ENCODE results near the gene WFDC1. TPM values are rescaled to one million over a fixed set of nuclear protein-coding genes. Genes with fewer than 3 reads are reported as not detected.

Gene WFDC1
- total RNA-seq, 1 experiment from 2014 or later, result not detected

DNA sequence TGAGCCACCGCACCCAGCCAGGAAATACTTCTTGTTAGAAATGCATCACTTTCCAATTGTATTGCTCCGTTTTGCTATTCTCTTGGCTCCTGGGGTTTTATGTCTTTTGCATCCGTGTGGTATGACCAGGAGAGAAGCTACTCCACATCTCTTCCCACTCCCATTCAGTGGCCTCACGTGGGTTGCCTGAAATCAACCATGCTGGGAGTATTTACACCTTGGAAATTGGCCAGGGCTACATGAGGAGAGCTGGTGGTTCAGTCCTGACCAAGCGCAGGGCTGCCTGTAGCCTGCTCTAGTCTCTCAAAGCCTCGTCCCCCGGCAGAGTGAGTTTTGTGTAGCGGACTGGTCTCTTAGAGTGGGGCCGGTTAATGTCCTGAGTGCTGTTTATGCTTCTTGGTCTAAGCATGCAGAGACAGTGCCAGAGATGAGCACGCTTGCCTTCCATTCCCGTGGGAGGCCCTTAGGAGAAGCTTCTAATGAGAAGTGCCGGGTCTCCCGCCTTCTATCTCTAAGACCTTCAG, 3.8 kb downstream of the WFDC1 start:
- TF ChIP-seq TCF7L2 (IDR thresholded peaks at IDR 0.05; ENCODE audit: low read depth, low read length) (no peak), CTCF (IDR thresholded peaks at IDR 0.05) (no peak), POLR2AphosphoS5 (IDR thresholded peaks at IDR 0.05; ENCODE audit: low read depth, low read length) (no peak), SIN3A (IDR thresholded peaks at IDR 0.05; ENCODE audit: borderline replicate concordance, insufficient read depth, low read depth, low read length) (no peak), REST (IDR thresholded peaks at IDR 0.05; ENCODE audit: insufficient read depth in 1 of 2, low read depth in 2 of 2, low read length in 1 of 2) (no peak)
- intact Hi-C loops (cut with micrococcal nuclease; ENCODE audit: unreplicated experiment), result no loop called here
- ChIA-PET POLR2A (no interaction called here), CTCF (no interaction called here)
- in situ Hi-C loops (cut with HindIII; ENCODE audit: low pct_unique_long_range_greater_than_20kb, low sequenced_read_pairs), result no loop called here
- DNase-seq (ENCODE audit: low read depth, low spot score) (no peak), ATAC-seq (no peak)
- Histone ChIP-seq H3K9me3 (ENCODE audit: control insufficient read depth, insufficient read depth, low read depth, low read length) (no peaks in the 10 kb centered on the region), H3K27me3 (ENCODE audit: control insufficient read depth, insufficient read depth, low read length) (no peaks in the 10 kb centered on the region), H3K27ac (ENCODE audit: low read length) (no peak overlapping the region), H3K4me3 (ENCODE audit: low read depth in 2 of 2, low read length in 2 of 2) (no peak overlapping the region), H3K36me3 (ENCODE audit: control insufficient read depth, insufficient read depth, low read length) (no peaks in the 10 kb centered on the region), H3K4me1 (ENCODE audit: control insufficient read depth, insufficient read depth, low read length) (no peaks in the 10 kb centered on the region)
- BruUV-seq (replicated peaks), result no TSS peak

- Histone ChIP-seq H3K36me3 (ENCODE audit: control insufficient read depth, insufficient read depth, low read length) (no peaks in the 10 kb centered on the region), H3K4me1 (ENCODE audit: control insufficient read depth, insufficient read depth, low read length) (no peaks in the 10 kb centered on the region), H3K9me3 (ENCODE audit: control insufficient read depth, insufficient read depth, low read depth, low read length) (no peaks in the 10 kb centered on the region), H3K4me3 (ENCODE audit: low read depth in 2 of 2, low read length in 2 of 2) (no peak overlapping the region), H3K27ac (ENCODE audit: low read length) (no peak overlapping the region), H3K27me3 (ENCODE audit: control insufficient read depth, insufficient read depth, low read length) (no peaks in the 10 kb centered on the region)
- TF ChIP-seq REST (IDR thresholded peaks at IDR 0.05; ENCODE audit: insufficient read depth in 1 of 2, low read depth in 2 of 2, low read length in 1 of 2), result no peak
- TF ChIP-seq SIN3A (IDR thresholded peaks at IDR 0.05; ENCODE audit: borderline replicate concordance, insufficient read depth, low read depth, low read length), result no peak
- TF ChIP-seq CTCF (IDR thresholded peaks at IDR 0.05), result no peak
- no peak for TF ChIP-seq TCF7L2 (IDR thresholded peaks at IDR 0.05; ENCODE audit: low read depth, low read length)
- no peak for TF ChIP-seq POLR2AphosphoS5 (IDR thresholded peaks at IDR 0.05; ENCODE audit: low read depth, low read length)
- no peak for ATAC-seq
- BruUV-seq (replicated peaks), result no TSS peak
- ChIA-PET POLR2A (no interaction called here), CTCF (no interaction called here)
- no peak for DNase-seq (ENCODE audit: low read depth, low spot score)
- in situ Hi-C loops (cut with HindIII; ENCODE audit: low pct_unique_long_range_greater_than_20kb, low sequenced_read_pairs), result no loop called here
- intact Hi-C loops (cut with micrococcal nuclease; ENCODE audit: unreplicated experiment), result no loop called here
Measured at GRCh38 chr16:84299734-84300440, 5.2 kb downstream of the WFDC1 start.

All from Panc1 (cell line).